Effector memory CD8-positive, alpha-beta T cell (primary cell): ENCODE measurements around the gene MICAL3.
"Not testable (repeated sequence)": the region's sequence is repeated elsewhere in the genome, so short reads cannot be mapped to it uniquely, and the experiment has no call there.

Experiments used
- ATAC-seq: fragments of 150-1000 bp; cut with Tn5 transposase; replicated peaks from 2 replicates; pipeline ENCODE4 v1.10.0; 2021; ENCODE audit warnings: mild to moderate bottlenecking, moderate library complexity
- DNase-seq, 3 experiments: peaks; one replicate each; pipeline ENCODE4 v3.0.0; 2021
- H3K27ac Mint-ChIP-seq, 2 donors: one replicate each; pipeline ENCODE4 v1.8.0; 2022; ENCODE audit warnings: mild to moderate bottlenecking in 2 of 2, mixed read lengths in 2 of 2, moderate library complexity in 2 of 2
- H3K27me3 Mint-ChIP-seq, 2 donors: one replicate each; pipeline ENCODE4 v1.8.0; 2022; ENCODE audit warnings: mixed read lengths in 2 of 2
- H3K36me3 Mint-ChIP-seq: one replicate; pipeline ENCODE4 v1.8.0; 2022; ENCODE audit warnings: mild to moderate bottlenecking, moderate library complexity, mixed read lengths; ENCODE audit not compliant: insufficient read depth
- H3K4me1 Mint-ChIP-seq, 2 donors: one replicate each; pipeline ENCODE4 v1.8.0; 2022; ENCODE audit warnings: low read depth in 2 of 2, mixed read lengths in 2 of 2
- H3K4me3 Mint-ChIP-seq, 2 donors: one replicate each; pipeline ENCODE4 v1.8.0; 2022; ENCODE audit warnings: mild to moderate bottlenecking in 2 of 2, mixed read lengths in 2 of 2, moderate library complexity in 2 of 2
- H3K9me3 Mint-ChIP-seq, 2 donors: one replicate each; pipeline ENCODE4 v1.8.0; 2022; ENCODE audit warnings: mixed read lengths in 2 of 2
- total RNA-seq, 9 experiments: gene quantifications; one replicate each; lab custom pipeline; 2026; lab: John Stamatoyannopoulos, UW

MICAL3 gene
- 18.6 to 62.3 (median 53.3) reads per million in 9 experiments for total RNA-seq

GRCh38 chr22:18024276-18024939 is at the start of gene MICAL3:
MICAL3 (minus strand) TSS chr22:18024561; CDS start chr22:17906812, 117,749 bp downstream.
- DNase-seq (peak; percentile 52 to 62 (median 61)), ATAC-seq (peak; percentile 95)
- H3K27ac Mint-ChIP-seq = no peak within 1 kb of the TSS
- peaks cover 46 to 56% of the 10 kb centered on the region in 2 donors for H3K27me3 Mint-ChIP-seq
- H3K4me3 Mint-ChIP-seq = peak within 1 kb of the TSS; percentile 88 to 92
- H3K9me3 Mint-ChIP-seq = no peaks in the 10 kb centered on the region
- H3K4me1 Mint-ChIP-seq = peaks cover 10 to 11% of the 10 kb centered on the region in 2 donors
- H3K36me3 Mint-ChIP-seq = no peaks in the 10 kb centered on the region

- H3K27me3 Mint-ChIP-seq, H3K9me3 Mint-ChIP-seq, ATAC-seq, DNase-seq, H3K27ac Mint-ChIP-seq, H3K4me3 Mint-ChIP-seq: not testable (repeated sequence)
- Mint-ChIP-seq H3K4me1 (peaks cover 14 to 17% of the 10 kb centered on the region in 2 donors), H3K36me3 (peaks cover 14% of the 10 kb centered on the region)
Measured at GRCh38 chr22:18073927-18074326, 49.6 kb upstream of the MICAL3 start.

DNA sequence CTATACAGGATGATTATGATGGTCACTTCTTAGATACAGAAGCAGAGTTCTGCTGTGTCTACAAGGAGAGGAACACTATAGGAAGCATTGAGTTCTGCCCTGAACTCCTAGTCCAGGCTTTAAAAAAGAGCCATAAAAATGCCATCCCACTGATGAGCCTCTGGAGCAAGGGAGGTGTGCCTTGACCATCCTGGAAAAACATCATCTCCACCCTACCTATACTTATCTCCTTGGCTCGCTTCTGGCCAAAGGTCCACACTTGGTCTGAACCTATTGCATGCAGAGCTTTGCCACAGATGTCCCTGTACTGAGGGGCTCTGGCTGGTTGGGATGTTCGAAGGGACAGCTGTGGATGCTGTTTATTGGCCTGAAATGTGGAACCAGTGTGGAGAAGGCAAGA is 49.1 kb upstream of the MICAL3 start:
- DNase-seq (no peak), ATAC-seq (no peak)
- Mint-ChIP-seq H3K27me3 (peaks cover 8 to 10% of the 10 kb centered on the region in 2 donors), H3K27ac (no peak overlapping the region), H3K36me3 (peaks cover 13% of the 10 kb centered on the region), H3K4me3 (no peak overlapping the region), H3K9me3 (no peaks in the 10 kb centered on the region), H3K4me1 (peaks cover 11 to 13% of the 10 kb centered on the region in 2 donors)

DNA sequence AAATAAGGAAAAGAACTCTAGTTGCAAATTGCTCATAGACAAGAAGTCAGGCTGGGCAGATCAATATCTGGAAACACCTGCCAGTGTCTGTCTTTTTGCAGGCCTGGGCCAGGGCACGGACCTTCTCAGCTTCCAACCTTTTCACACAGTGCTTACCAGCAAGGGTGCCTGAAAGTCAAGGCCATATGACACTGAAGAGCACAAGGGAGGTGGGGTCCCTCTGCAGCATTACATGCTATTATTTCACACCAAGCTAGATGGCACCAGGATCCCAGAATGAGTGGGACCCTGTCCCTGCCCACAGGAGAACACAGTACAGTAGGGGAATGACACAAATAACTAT is 47.6 kb upstream of the MICAL3 start:
- Mint-ChIP-seq H3K9me3 (no peaks in the 10 kb centered on the region), H3K4me1 (peaks cover 4 to 8% of the 10 kb centered on the region in 2 donors), H3K27ac (peak overlapping the region; percentile 32 to 57), H3K4me3 (no peak overlapping the region), H3K27me3 (peaks cover 24 to 25% of the 10 kb centered on the region in 2 donors), H3K36me3 (peaks cover 6% of the 10 kb centered on the region)
- no peak for ATAC-seq
- DNase-seq = no peak

GRCh38 chr22:18071307-18071967 is 47.1 kb upstream of the MICAL3 start:
- DNase-seq, H3K9me3 Mint-ChIP-seq, ATAC-seq, H3K4me3 Mint-ChIP-seq, H3K4me1 Mint-ChIP-seq, H3K36me3 Mint-ChIP-seq: not testable (repeated sequence)
- peaks cover 27 to 30% of the 10 kb centered on the region in 2 donors for H3K27me3 Mint-ChIP-seq
- peak overlapping the region; percentile 32 to 57 for H3K27ac Mint-ChIP-seq

GRCh38 chr22:18070556-18071306 is 46.4 kb upstream of the MICAL3 start:
- no peak for ATAC-seq
- Mint-ChIP-seq H3K27me3 (peaks cover 33 to 37% of the 10 kb centered on the region in 2 donors), H3K9me3 (no peaks in the 10 kb centered on the region), H3K4me3 (no peak overlapping the region), H3K36me3 (peaks cover 6% of the 10 kb centered on the region), H3K4me1 (no peaks in the 10 kb centered on the region), H3K27ac (no peak overlapping the region)
- DNase-seq = no peak

DNA sequence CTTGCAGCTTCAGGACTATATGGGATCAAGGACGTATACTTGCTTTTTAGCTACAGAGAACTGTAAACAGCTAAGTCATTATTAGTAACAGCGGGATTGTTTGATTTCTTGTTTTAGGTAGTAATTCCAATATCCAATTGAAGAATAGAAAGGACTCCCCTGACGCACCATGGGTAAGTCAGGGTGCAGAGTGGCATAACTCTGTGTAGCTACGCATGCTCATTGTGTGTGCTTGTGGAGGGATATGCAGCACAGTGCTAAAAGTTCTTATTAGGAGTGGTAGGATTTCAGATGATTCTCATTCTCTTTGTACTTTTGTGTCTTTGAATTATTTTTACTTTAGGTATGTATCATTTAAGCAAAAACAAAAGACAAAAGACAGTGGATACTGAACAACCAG is 45.7 kb upstream of the MICAL3 start:
- H3K4me1 Mint-ChIP-seq = no peaks in the 10 kb centered on the region
- DNase-seq = no peak
- H3K4me3 Mint-ChIP-seq = no peak overlapping the region
- H3K27me3 Mint-ChIP-seq = peaks cover 40 to 44% of the 10 kb centered on the region in 2 donors
- H3K27ac Mint-ChIP-seq = no peak overlapping the region
- peaks cover 4% of the 10 kb centered on the region for H3K36me3 Mint-ChIP-seq
- no peak for ATAC-seq
- H3K9me3 Mint-ChIP-seq = no peaks in the 10 kb centered on the region

DNA sequence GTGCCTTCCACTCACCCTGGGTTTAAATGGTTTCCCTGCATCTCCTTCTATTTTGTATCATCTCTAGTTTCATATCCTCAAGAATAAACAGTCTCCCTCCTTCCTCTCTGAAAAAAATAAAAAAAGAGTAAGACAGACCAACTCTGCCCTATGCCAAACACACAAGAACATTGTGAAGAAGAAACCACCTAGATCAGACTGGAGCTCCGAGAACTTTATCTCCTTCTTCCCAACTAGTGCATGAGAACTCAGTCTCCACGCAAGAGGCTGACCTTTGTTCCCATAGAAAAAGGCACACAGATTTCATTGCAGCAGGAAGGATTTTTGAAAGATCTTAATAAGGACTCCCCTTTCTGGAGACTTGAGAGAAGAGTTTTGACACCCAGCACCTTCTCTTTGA is 44.7 kb upstream of the MICAL3 start:
- ATAC-seq (no peak), DNase-seq (no peak)
- Mint-ChIP-seq H3K4me1 (no peaks in the 10 kb centered on the region), H3K36me3 (peaks cover 3% of the 10 kb centered on the region), H3K27ac (no peak overlapping the region), H3K4me3 (no peak overlapping the region), H3K9me3 (no peaks in the 10 kb centered on the region), H3K27me3 (peaks cover 50 to 54% of the 10 kb centered on the region in 2 donors)

DNA sequence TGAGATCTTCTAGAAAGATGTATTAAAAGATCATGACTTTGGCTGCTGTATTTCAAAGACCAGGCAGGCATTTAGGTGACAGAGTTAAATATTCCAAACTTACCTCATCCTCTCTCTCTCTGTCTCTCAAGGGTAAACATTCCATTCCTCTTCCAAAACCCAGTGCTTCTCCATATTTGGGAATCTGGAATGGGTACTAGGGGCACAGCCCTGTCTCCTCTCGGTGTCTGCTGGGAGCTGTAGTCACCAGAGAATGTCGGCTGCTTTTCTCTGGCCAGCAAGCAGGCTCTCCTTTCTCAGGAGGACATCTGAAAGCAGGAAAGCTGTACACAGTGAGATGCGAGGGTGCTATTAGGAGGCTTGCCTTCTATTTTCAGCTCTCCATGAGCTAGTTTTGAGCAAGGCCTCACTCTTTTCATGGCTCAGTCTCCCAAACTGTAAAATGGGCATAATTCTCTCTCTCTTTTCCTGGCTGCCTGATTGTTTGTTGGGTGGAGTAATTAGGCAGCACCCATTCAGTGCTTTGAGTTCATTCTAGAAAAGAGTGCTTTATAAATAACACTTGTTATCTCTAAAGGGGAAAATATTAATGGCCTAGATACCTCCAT is 44.1 kb upstream of the MICAL3 start:
- H3K27me3 Mint-ChIP-seq = peaks cover 50 to 59% of the 10 kb centered on the region in 2 donors
- ATAC-seq (no peak), DNase-seq (no peak)
- no peak overlapping the region for H3K27ac Mint-ChIP-seq
- H3K36me3 Mint-ChIP-seq = peaks cover 3% of the 10 kb centered on the region
- H3K9me3 Mint-ChIP-seq = no peaks in the 10 kb centered on the region
- H3K4me3 Mint-ChIP-seq = no peak overlapping the region
- no peaks in the 10 kb centered on the region for H3K4me1 Mint-ChIP-seq

DNA sequence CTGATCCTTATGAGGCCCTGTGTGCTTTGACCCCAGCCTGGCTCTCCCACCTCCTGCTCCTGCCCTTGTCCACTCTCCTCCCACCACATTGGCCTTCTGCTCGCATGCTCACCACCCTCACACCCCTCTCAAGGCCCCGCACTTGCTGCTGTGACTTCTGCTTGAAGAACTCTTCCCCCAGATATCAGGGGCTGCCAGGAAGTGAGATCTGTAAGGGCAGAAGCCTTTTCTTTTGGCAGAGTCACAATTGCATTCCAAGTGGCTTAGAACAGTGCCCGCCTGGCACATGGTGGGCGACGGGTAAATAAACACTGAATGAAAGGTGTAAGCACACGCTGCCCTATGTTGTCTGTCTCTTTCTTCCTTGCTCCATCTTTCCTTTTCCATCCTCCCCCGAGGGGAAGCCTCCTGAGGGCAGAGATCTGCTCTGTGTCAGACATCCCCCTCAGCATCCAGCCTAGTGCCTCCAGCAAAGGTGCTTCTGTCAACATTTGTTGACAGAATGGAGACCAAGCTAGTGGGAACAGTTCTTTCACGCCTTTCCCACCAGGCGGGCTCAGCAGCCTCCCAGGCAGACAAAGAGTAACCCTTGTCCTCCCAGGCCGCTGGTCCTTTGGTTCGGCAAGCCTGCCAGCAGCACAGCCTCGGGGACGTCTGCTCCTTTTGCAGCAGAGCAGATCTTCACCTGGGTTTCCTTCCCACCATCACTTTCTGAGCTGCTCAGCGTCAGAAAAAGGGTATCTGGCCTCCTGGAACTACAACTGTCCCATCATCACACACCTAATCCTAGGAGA is 43.4 kb upstream of the MICAL3 start:
- H3K27me3 Mint-ChIP-seq = peaks cover 50 to 59% of the 10 kb centered on the region in 2 donors
- no peak overlapping the region for H3K27ac Mint-ChIP-seq
- ATAC-seq = no peak
- no peaks in the 10 kb centered on the region for H3K4me1 Mint-ChIP-seq
- H3K4me3 Mint-ChIP-seq = no peak overlapping the region
- DNase-seq = no peak
- peaks cover 3% of the 10 kb centered on the region for H3K36me3 Mint-ChIP-seq
- H3K9me3 Mint-ChIP-seq = no peaks in the 10 kb centered on the region

DNA sequence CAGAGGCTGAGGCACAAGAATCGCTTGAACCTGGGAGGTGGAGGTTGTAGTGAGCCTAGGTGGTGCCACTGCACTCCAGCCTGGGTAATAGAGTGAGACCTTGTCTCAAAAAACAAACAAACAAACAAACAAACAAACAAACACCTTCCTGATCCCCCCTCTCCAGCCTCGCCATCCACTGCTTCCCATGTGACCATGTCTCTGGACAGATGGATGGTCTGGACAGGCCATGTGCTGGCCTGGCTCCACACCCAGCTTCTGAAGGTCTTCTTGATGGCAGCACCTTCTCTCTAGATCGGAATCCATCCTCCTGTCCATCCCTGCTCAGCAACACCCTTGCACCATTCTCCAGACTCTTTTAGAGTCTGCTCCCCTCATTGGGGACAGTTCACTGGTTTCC is 42.8 kb upstream of the MICAL3 start:
- H3K36me3 Mint-ChIP-seq = peaks cover 3% of the 10 kb centered on the region
- DNase-seq (no peak), ATAC-seq (no peak)
- no peak overlapping the region for H3K4me3 Mint-ChIP-seq
- H3K27ac Mint-ChIP-seq = no peak overlapping the region
- no peaks in the 10 kb centered on the region for H3K4me1 Mint-ChIP-seq
- H3K9me3 Mint-ChIP-seq = no peaks in the 10 kb centered on the region
- peaks cover 50 to 59% of the 10 kb centered on the region in 2 donors for H3K27me3 Mint-ChIP-seq

DNA sequence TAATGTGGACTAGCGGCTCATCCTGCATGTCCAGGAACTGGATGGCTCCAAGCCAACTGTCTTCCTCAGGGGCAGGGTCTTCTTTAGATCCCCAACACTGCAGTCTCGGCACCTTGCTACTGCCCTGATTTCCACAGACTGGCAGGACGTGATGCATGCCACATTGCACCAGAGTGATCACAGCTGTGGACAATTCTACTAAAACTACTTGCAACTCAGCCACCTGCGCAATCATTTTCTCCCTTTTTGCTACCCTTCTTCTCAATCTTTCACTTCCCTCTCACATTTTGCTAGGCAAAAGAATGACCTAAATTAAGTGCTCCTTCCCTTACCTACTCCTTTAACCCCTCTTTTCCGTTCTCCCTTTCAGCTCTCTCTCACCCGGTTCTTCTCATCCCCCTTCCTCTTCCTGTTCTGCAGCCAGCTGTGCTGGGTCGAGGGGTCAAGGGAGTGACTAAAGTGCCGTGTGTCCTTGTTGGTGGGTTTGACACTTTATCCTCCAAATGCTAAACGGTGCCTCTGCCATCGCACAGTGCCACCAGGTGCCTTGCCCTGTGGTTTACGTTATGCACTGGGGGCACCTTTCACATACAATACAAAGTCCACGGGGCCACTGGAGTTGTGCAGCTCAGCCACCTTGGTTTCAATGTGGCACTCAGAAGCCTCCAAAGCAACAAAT is 42.0 kb upstream of the MICAL3 start:
- Mint-ChIP-seq H3K27me3 (peaks cover 50 to 59% of the 10 kb centered on the region in 2 donors), H3K4me1 (no peaks in the 10 kb centered on the region), H3K36me3 (peaks cover 2% of the 10 kb centered on the region), H3K4me3 (no peak overlapping the region), H3K9me3 (no peaks in the 10 kb centered on the region), H3K27ac (peak overlapping the region in 1 of 2 donors; percentile 7)
- DNase-seq = no peak
- ATAC-seq = no peak
